Natural killer cell (primary cell): Measurements from ENCODE around the gene ELOVL1. TPM values are rescaled to one million over a fixed set of nuclear protein-coding genes. Genes with fewer than 3 reads are reported as not detected.
"Not testable (repeated sequence)": the region's sequence is repeated elsewhere in the genome, so short reads cannot be mapped to it uniquely, and the experiment has no call there.

Source experiments
- ATAC-seq, 3 donors: fragments of 150-1000 bp in 2 of 3; fragments of 200-7000 bp in 1 of 3; cut with Tn5 transposase; 1 replicate in 1 of 3; 2 replicates in 2 of 3; pipeline ENCODE4 v1.10.0; 2021; ENCODE audit warnings: mild to moderate bottlenecking in 2 of 3, moderate library complexity in 2 of 3
- DNase-seq, 2 donors: peaks; one replicate each; pipeline versions ENCODE4 v3.0.0 to v3.0.0-alpha.2; 2013 to 2021; ENCODE audit warnings: mixed read lengths in 1 of 2
- H3K27ac ChIP-seq: one replicate; pipeline ENCODE4 v1.5.1; 2013; ENCODE audit warnings: mild to moderate bottlenecking, low read length
- H3K27me3 ChIP-seq: one replicate; pipeline ENCODE4 v1.6.1; 2013; ENCODE audit warnings: low read length; ENCODE audit not compliant: control insufficient read depth, insufficient read depth
- H3K36me3 ChIP-seq: one replicate; pipeline ENCODE4 v1.6.1; 2013; ENCODE audit warnings: low read length; ENCODE audit not compliant: control insufficient read depth, insufficient read depth
- H3K4me1 ChIP-seq: one replicate; pipeline ENCODE4 v1.6.1; 2013; ENCODE audit warnings: low read length; ENCODE audit not compliant: control insufficient read depth, insufficient read depth
- H3K4me3 ChIP-seq: one replicate; pipeline ENCODE4 v1.5.1; 2013; ENCODE audit warnings: low read length
- H3K9me3 ChIP-seq: one replicate; pipeline ENCODE4 v1.6.1; 2013; ENCODE audit warnings: low read length; ENCODE audit not compliant: control insufficient read depth, insufficient read depth
- H3K27ac Mint-ChIP-seq, 2 donors: one replicate each; pipeline ENCODE4 v1.8.0; 2022; ENCODE audit warnings: mild to moderate bottlenecking in 2 of 2, mixed read lengths in 2 of 2, moderate library complexity in 1 of 2
- H3K27me3 Mint-ChIP-seq, 2 donors: one replicate each; pipeline ENCODE4 v1.8.0; 2022; ENCODE audit warnings: low read depth in 2 of 2, mixed read lengths in 2 of 2
- H3K36me3 Mint-ChIP-seq: one replicate; pipeline ENCODE4 v1.8.0; 2022; ENCODE audit warnings: mixed read lengths
- H3K4me1 Mint-ChIP-seq, 2 donors: one replicate each; pipeline ENCODE4 v1.8.0; 2022; ENCODE audit warnings: mixed read lengths in 2 of 2
- H3K4me3 Mint-ChIP-seq: one replicate; pipeline ENCODE4 v1.8.0; 2022; ENCODE audit warnings: mild to moderate bottlenecking, moderate library complexity, mixed read lengths
- H3K9me3 Mint-ChIP-seq, 2 donors: one replicate each; pipeline ENCODE4 v1.8.0; 2022; ENCODE audit warnings: mixed read lengths in 2 of 2
- CTCF ChIP-seq: fragments of 200-600 bp; IDR thresholded peaks from one replicate; pipeline ENCODE4 v1.8.0; 2022; ENCODE audit warnings: antibody characterized with exemption
- WGBS: methylation state at CpG from one replicate; pipeline ENCODE4 v1.1.7; 2013; ENCODE audit warnings: missing lambda C conversion rate; ENCODE audit not compliant: insufficient coverage; 5-methylcytosine and 5-hydroxymethylcytosine counted together
- intact Hi-C: fragments of 100-400 bp; cut with micrococcal nuclease; formaldehyde crosslinking; loops from one replicate; pipeline ENCODE4 v1.14.2; 2022
- total RNA-seq, 4 donors: library from RNA; stranded (reverse); fragments of 120-200 nt in 1 of 4; gene quantifications; one replicate each; pipeline versions ENCODE4 v1.2.3 to v1.2.4, GENCODE V29; 2013 to 2022

ELOVL1 gene
- total RNA-seq, 3 donors from 2014 or later (not counting 1 experiment from before 2014, with no cell fraction given): 53.2 to 73.0 (median 67.5) TPM

GRCh38 chr1:43402089-43402865 lies 34.5 kb upstream of the ELOVL1 start:
- TF ChIP-seq CTCF: no peak
- ATAC-seq (no peak), DNase-seq (no peak)
- Histone ChIP-seq H3K9me3 (no peaks in the 10 kb centered on the region), H3K27ac (no peak overlapping the region), H3K27me3 (no peaks in the 10 kb centered on the region), H3K4me3 (no peak overlapping the region), H3K4me1 (no peaks in the 10 kb centered on the region), H3K36me3 (peaks cover 40% of the 10 kb centered on the region)
- Mint-ChIP-seq H3K27ac (peak overlapping the region in 1 of 2 donors; percentile 8), H3K4me1 (peaks cover 11 to 16% of the 10 kb centered on the region in 2 donors), H3K27me3 (no peaks in the 10 kb centered on the region), H3K4me3 (no peak overlapping the region), H3K36me3 (no peaks in the 10 kb centered on the region), H3K9me3 (no peaks in the 10 kb centered on the region)
- 96% methylated on average over 5 of the region's 6 CpGs for WGBS
- intact Hi-C loops: no loop called here

GRCh38 chr1:43400441-43400840 lies 32.6 kb upstream of the ELOVL1 start:
- H3K27ac Mint-ChIP-seq, H3K27ac ChIP-seq, ATAC-seq, H3K4me3 ChIP-seq, H3K4me3 Mint-ChIP-seq, H3K27me3 Mint-ChIP-seq, H3K9me3 ChIP-seq, intact Hi-C loops, H3K4me1 ChIP-seq, H3K27me3 ChIP-seq, H3K9me3 Mint-ChIP-seq, DNase-seq, H3K36me3 Mint-ChIP-seq: not testable (repeated sequence)
- 98% methylated on average over 9 of the region's 9 CpGs for WGBS
- H3K4me1 Mint-ChIP-seq: peaks cover 16 to 19% of the 10 kb centered on the region in 2 donors
- peaks cover 23% of the 10 kb centered on the region for H3K36me3 ChIP-seq

- Mint-ChIP-seq H3K4me1 (peaks cover 20 to 25% of the 10 kb centered on the region in 2 donors), H3K36me3 (no peaks in the 10 kb centered on the region), H3K4me3 (no peak overlapping the region), H3K9me3 (no peaks in the 10 kb centered on the region), H3K27ac (no peak overlapping the region), H3K27me3 (no peaks in the 10 kb centered on the region)
- WGBS: 92% methylated on average over 3 of the region's 3 CpGs
- Histone ChIP-seq H3K4me3 (no peak overlapping the region), H3K9me3 (no peaks in the 10 kb centered on the region), H3K4me1 (no peaks in the 10 kb centered on the region), H3K36me3 (peaks cover 7% of the 10 kb centered on the region), H3K27ac (no peak overlapping the region), H3K27me3 (no peaks in the 10 kb centered on the region)
- intact Hi-C loops: no loop called here
- TF ChIP-seq CTCF: no peak
- DNase-seq: no peak
- ATAC-seq: no peak
Measured at GRCh38 chr1:43398227-43398626, 30.4 kb upstream of the ELOVL1 start.

- ATAC-seq (no peak), DNase-seq (no peak)
- no peak overlapping the region for H3K27ac ChIP-seq
- peaks cover 3% of the 10 kb centered on the region for H3K36me3 ChIP-seq
- Mint-ChIP-seq H3K36me3 (no peaks in the 10 kb centered on the region), H3K4me1 (peaks cover 14 to 15% of the 10 kb centered on the region in 2 donors), H3K4me3 (no peak overlapping the region), H3K27me3 (no peaks in the 10 kb centered on the region), H3K27ac (no peak overlapping the region), H3K9me3 (no peaks in the 10 kb centered on the region)
- no peak overlapping the region for H3K4me3 ChIP-seq
- no peak for TF ChIP-seq CTCF
- intact Hi-C loops: no loop called here
- H3K4me1 ChIP-seq: peaks cover 1% of the 10 kb centered on the region
- H3K27me3 ChIP-seq: no peaks in the 10 kb centered on the region
- H3K9me3 ChIP-seq: no peaks in the 10 kb centered on the region
- 94% methylated on average over 1 of the region's 1 CpG for WGBS
Measured at GRCh38 chr1:43396059-43396458, 28.2 kb upstream of the ELOVL1 start.
